ENCODE data around the gene RPL28. TPM values are rescaled to one million over a fixed set of nuclear protein-coding genes. Genes with fewer than 3 reads are reported as not detected.

Gene RPL28
- total and polyA plus RNA-seq, 2 of the 13 experiments (the other 11 are each of a cell fraction or from before 2014, with no cell fraction given), result 105 to 420 TPM

DNA sequence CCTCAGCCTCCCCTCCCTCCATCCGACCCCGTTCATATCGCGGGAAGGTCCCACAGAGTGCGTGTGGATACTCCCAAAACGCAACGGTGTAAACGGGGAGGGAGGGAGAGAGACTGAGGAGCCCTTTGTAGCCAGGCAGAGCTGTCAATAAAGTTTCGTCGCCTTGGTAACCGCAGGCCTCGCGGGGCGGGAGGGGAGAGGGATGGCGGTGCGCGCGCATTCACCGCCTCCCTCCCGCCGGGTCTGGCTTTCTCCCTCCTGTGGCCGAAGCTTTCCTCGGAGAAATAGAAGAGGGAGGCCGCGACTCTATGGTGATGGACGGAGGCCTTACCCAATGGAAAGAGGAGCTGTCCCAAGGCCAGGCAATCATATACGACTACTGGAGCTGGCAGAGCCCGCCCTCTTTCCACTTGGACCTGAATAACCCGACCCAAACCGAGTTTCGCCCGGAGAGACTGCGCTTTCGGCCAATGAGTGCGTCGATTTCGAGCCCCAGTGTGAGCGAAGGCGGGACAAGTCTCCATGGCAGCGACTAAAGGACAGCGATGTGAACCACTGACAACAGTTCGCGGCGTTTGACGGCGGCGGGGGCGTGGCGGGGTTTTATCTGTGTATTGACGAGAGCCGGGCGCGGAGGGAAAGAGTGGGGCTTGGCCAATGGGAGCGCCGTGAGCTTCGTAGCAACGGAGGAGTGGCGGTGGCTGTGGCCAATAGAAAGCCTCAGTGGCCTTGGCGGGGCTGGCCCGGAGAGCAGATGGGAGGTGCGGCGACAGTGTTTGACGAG is 46.4 kb upstream of the RPL28 start, which contains the start of gene KMT5C (continued):
- TF ChIP-seq RBAK (CRISPR knock-in tag; IDR thresholded peaks at IDR 0.05) (no peak), ZNF335 (CRISPR knock-in tag; IDR thresholded peaks at IDR 0.05) (no peak; the same call in 1 of the 2 replicates), THYN1 (CRISPR knock-in tag; IDR thresholded peaks at IDR 0.05; ENCODE audit: borderline replicate concordance, low read depth) (no peak), KLF16 (CRISPR knock-in tag; IDR thresholded peaks at IDR 0.05) (0 out of 4 replicates have a peak, but pooled peaks of 1 of the 2 experiments have one; percentile 32), JUNB (CRISPR knock-in tag; IDR thresholded peaks at IDR 0.05; ENCODE audit: borderline replicate concordance) (no peak), POLR2A (IDR thresholded peaks at IDR 0.05; ENCODE audit: insufficient read depth in 1 of 2, low read depth in 2 of 2, low read length in 2 of 2) (peak in 1 of 2 experiments; percentile 14; a peak in 2 of 4 replicates), ZNF205 (CRISPR knock-in tag; IDR thresholded peaks at IDR 0.05) (no peak), CSRNP2 (CRISPR knock-in tag; conservative IDR thresholded peaks at IDR 0.05; ENCODE audit: low read depth) (no peak), ZNF446 (CRISPR knock-in tag; IDR thresholded peaks at IDR 0.05) (no peak), CTCF (CRISPR knock-in tag; IDR thresholded peaks at IDR 0.05) (peak; percentile 59), IKZF1 (IDR thresholded peaks at IDR 0.05) (no peak), ZNF703 (CRISPR knock-in tag; IDR thresholded peaks at IDR 0.05; ENCODE audit: borderline replicate concordance) (no peak), ZNF550 (CRISPR knock-in tag; IDR thresholded peaks at IDR 0.05; ENCODE audit: borderline replicate concordance) (no peak), GATAD2A (CRISPR knock-in tag; IDR thresholded peaks at IDR 0.05) (peak; percentile 10; the same call in 1 of the 2 replicates)
- TF ChIP-seq, protein P1, sequence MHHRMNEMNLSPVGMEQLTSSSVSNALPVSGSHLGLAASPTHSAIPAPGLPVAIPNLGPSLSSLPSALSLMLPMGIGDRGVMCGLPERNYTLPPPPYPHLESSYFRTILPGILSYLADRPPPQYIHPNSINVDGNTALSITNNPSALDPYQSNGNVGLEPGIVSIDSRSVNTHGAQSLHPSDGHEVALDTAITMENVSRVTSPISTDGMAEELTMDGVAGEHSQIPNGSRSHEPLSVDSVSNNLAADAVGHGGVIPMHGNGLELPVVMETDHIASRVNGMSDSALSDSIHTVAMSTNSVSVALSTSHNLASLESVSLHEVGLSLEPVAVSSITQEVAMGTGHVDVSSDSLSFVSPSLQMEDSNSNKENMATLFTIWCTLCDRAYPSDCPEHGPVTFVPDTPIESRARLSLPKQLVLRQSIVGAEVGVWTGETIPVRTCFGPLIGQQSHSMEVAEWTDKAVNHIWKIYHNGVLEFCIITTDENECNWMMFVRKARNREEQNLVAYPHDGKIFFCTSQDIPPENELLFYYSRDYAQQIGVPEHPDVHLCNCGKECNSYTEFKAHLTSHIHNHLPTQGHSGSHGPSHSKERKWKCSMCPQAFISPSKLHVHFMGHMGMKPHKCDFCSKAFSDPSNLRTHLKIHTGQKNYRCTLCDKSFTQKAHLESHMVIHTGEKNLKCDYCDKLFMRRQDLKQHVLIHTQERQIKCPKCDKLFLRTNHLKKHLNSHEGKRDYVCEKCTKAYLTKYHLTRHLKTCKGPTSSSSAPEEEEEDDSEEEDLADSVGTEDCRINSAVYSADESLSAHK (CRISPR knock-in tag; IDR thresholded peaks at IDR 0.05; ENCODE audit: borderline replicate concordance), result no peak
- TF ChIP-seq, protein P2, sequence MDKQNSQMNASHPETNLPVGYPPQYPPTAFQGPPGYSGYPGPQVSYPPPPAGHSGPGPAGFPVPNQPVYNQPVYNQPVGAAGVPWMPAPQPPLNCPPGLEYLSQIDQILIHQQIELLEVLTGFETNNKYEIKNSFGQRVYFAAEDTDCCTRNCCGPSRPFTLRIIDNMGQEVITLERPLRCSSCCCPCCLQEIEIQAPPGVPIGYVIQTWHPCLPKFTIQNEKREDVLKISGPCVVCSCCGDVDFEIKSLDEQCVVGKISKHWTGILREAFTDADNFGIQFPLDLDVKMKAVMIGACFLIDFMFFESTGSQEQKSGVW (CRISPR knock-in tag; IDR thresholded peaks at IDR 0.05; ENCODE audit: borderline replicate concordance), result no peak
- TF ChIP-seq, protein P3, sequence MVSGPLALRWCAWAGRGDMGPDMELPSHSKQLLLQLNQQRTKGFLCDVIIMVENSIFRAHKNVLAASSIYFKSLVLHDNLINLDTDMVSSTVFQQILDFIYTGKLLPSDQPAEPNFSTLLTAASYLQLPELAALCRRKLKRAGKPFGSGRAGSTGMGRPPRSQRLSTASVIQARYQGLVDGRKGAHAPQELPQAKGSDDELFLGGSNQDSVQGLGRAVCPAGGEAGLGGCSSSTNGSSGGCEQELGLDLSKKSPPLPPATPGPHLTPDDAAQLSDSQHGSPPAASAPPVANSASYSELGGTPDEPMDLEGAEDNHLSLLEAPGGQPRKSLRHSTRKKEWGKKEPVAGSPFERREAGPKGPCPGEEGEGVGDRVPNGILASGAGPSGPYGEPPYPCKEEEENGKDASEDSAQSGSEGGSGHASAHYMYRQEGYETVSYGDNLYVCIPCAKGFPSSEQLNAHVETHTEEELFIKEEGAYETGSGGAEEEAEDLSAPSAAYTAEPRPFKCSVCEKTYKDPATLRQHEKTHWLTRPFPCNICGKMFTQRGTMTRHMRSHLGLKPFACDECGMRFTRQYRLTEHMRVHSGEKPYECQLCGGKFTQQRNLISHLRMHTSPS (CRISPR knock-in tag; IDR thresholded peaks at IDR 0.05; ENCODE audit: low read depth), result no peak

All from HepG2 (cell line).